Lower leg skin (tissue), 4 donors: ENCODE measurements around the gene LILRA6. TPM values are rescaled to one million over a fixed set of nuclear protein-coding genes. Genes with fewer than 3 reads are reported as not detected.

ENCODE experiments used
- DNase-seq, 2 donors: peaks; one replicate each; pipeline ENCODE4 v3.0.0-alpha.2; 2019; ENCODE audit warnings: low spot score in 2 of 2
- H3K4me3 ChIP-seq: fragments of 200-600 bp; sonication (generic); 2 replicates; pipeline ENCODE4 v1.5.1; 2017; ENCODE audit warnings: mild to moderate bottlenecking, low read depth; ENCODE audit not compliant: poor library complexity, severe bottlenecking
- CTCF ChIP-seq, 3 donors: fragments of 450-650 bp; IDR thresholded peaks; one replicate each; pipeline ENCODE4 v1.5.1; 2016; ENCODE audit warnings: antibody characterized with exemption in 3 of 3, mild to moderate bottlenecking in 3 of 3, moderate library complexity in 2 of 3
- POLR2A ChIP-seq, 2 donors: fragments of 450-650 bp; IDR thresholded peaks; one replicate each; pipeline ENCODE4 v1.6.1; 2016 to 2017; ENCODE audit warnings: antibody characterized with exemption in 2 of 2, mild to moderate bottlenecking in 1 of 2, moderate library complexity in 1 of 2
- WGBS, 2 donors: methylation state at CpG; one replicate each; pipeline ENCODE4 v1.1.5; 2018; 5-methylcytosine and 5-hydroxymethylcytosine counted together
- intact Hi-C: fragments of 100-400 bp; cut with DNase I; formaldehyde crosslinking; loops from one replicate; pipeline ENCODE4 v1.15.0; 2023; ENCODE audit warnings: low total_unique reads
- total RNA-seq, 4 donors: library from RNA; depleted of rRNA; stranded (reverse); fragments of >200 nt; gene quantifications; one replicate each; pipeline ENCODE4 v1.1.0, GENCODE V29; 2016

Gene LILRA6
- total RNA-seq, 4 donors from 2014 or later: 0.98 to 1.6 (median 1.5) TPM; not detected in 1

- no peak for DNase-seq
- TF ChIP-seq POLR2A (IDR thresholded peaks at IDR 0.05) (no peak), CTCF (IDR thresholded peaks at IDR 0.05) (no peak)
- intact Hi-C loops: no loop called here
- 92 to 93% methylated on average over 11 of the region's 11 CpGs for WGBS, 2 donors
- H3K4me3 ChIP-seq: no peak overlapping the region
Observed at GRCh38 chr19:54193011-54193410, 49.6 kb downstream of the LILRA6 start.

GRCh38 chr19:54191811-54192453 is 50.7 kb downstream of the LILRA6 start:
- no peak for DNase-seq
- intact Hi-C loops: no loop called here
- WGBS, 2 donors: 56 to 67% methylated on average over 19 of the region's 19 CpGs
- peak overlapping the region; percentile 75 for H3K4me3 ChIP-seq
- no peak for TF ChIP-seq POLR2A (IDR thresholded peaks at IDR 0.05)
- no peak for TF ChIP-seq CTCF (IDR thresholded peaks at IDR 0.05)

- H3K4me3 ChIP-seq: peak within 1 kb of the TSS; percentile 75
- WGBS, 2 donors: 1 to 2% methylated on average over 36 to 48 of the region's 77 CpGs
Observed at GRCh38 chr19:54191011-54191810, 51.4 kb downstream of the LILRA6 start, which contains the start of gene TSEN34. Gene TSEN34 (plus strand): TSS chr19:54191308. CDS start chr19:54191365, 57 bp downstream.

GRCh38 chr19:54190503-54191010 is 52.0 kb downstream of the LILRA6 start:
- intact Hi-C loops: no loop called here
- DNase-seq: peak; percentile 99 to 100
- peak overlapping the region; percentile 75 for H3K4me3 ChIP-seq
- WGBS, 2 donors: 0 to 1% methylated on average over 31 to 42 of the region's 56 CpGs
- TF ChIP-seq POLR2A (IDR thresholded peaks at IDR 0.05) (no peak), CTCF (IDR thresholded peaks at IDR 0.05) (no peak)

More at GRCh38 chr19:54191011-54191810, 51.4 kb downstream of the LILRA6 start, which contains the start of gene TSEN34:
- intact Hi-C loops: no loop called here
- peak; percentile 47 to 92 for DNase-seq
- TF ChIP-seq CTCF (IDR thresholded peaks at IDR 0.05) (no peak), POLR2A (IDR thresholded peaks at IDR 0.05) (no peak)

- no peak for TF ChIP-seq CTCF (IDR thresholded peaks at IDR 0.05)
- TF ChIP-seq POLR2A (IDR thresholded peaks at IDR 0.05): peak in 1 of 2 donors; percentile 60
- 0% methylated on average over 45 to 59 of the region's 65 CpGs for WGBS, 2 donors
- intact Hi-C loops: no loop called here
- DNase-seq: peak; percentile 100
- no peak overlapping the region for H3K4me3 ChIP-seq
Observed at GRCh38 chr19:54189735-54190502, 52.7 kb downstream of the LILRA6 start.
